Neural cell (in vitro differentiated cells): Measurements from ENCODE around the gene LDB2. TPM values are rescaled to one million over a fixed set of nuclear protein-coding genes. Genes with fewer than 3 reads are reported as not detected.

Experiments
- H2AFZ ChIP-seq: fragments of 200-600, 300-800 bp; sonication (generic), shearing (Covaris generic); 2 replicates; pipeline ENCODE4 v1.6.0; 2014; ENCODE audit warnings: low read depth, mild to moderate bottlenecking, antibody characterized with exemption, low read length, moderate library complexity
- H3F3A ChIP-seq: fragments of 200-600 bp; shearing (Covaris generic); 2 replicates; pipeline ENCODE4 v1.6.1; 2016; ENCODE audit warnings: mild to moderate bottlenecking, moderate library complexity, mixed read lengths, antibody characterized with exemption, low read length; ENCODE audit not compliant: insufficient read depth, poor library complexity, severe bottlenecking
- H3K27ac ChIP-seq: fragments of 200-600, 300-800 bp; sonication (generic), shearing (Covaris generic); 2 replicates; pipeline ENCODE4 v1.5.1; 2014; ENCODE audit warnings: mild to moderate bottlenecking, low read length, moderate library complexity
- H3K27me3 ChIP-seq: fragments of 300-800, 200-600 bp; sonication (generic), shearing (Covaris generic); 2 replicates; pipeline ENCODE4 v1.6.0; 2014; ENCODE audit warnings: mild to moderate bottlenecking, low read depth, low read length, moderate library complexity; ENCODE audit not compliant: insufficient read depth
- H3K36me3 ChIP-seq: fragments of 300-800, 200-600 bp; sonication (generic), shearing (Covaris generic); 2 replicates; pipeline ENCODE4 v1.5.1; 2014; ENCODE audit warnings: mild to moderate bottlenecking, antibody characterized with exemption, low read length, moderate library complexity; ENCODE audit not compliant: insufficient read depth
- H3K4me2 ChIP-seq: fragments of 300-800, 200-600 bp; sonication (generic), shearing (Covaris generic); 2 replicates; pipeline ENCODE4 v1.6.0; 2014; ENCODE audit warnings: mild to moderate bottlenecking, low read length
- H3K4me3 ChIP-seq: fragments of 300-800, 200-600 bp; sonication (generic), shearing (Covaris generic); 2 replicates; pipeline ENCODE4 v1.5.1; 2014; ENCODE audit warnings: mild to moderate bottlenecking, low read length, moderate library complexity
- H3K79me2 ChIP-seq: fragments of 200-600 bp; shearing (Covaris generic); replicated peaks from 2 replicates; pipeline ENCODE4 v1.6.0; 2014; ENCODE audit warnings: mild to moderate bottlenecking, low read length, moderate library complexity; ENCODE audit not compliant: insufficient read depth
- H3K9ac ChIP-seq: fragments of 300-800, 200-600 bp; sonication (generic), shearing (Covaris generic); 2 replicates; pipeline ENCODE4 v1.6.1; 2016; ENCODE audit warnings: mild to moderate bottlenecking, low read length, mixed read lengths
- H3K9me2 ChIP-seq: fragments of 200-600 bp; shearing (Covaris generic); 2 replicates; pipeline ENCODE4 v1.6.1; 2016; ENCODE audit warnings: mild to moderate bottlenecking, low read length, mixed read lengths; ENCODE audit not compliant: insufficient read depth
- H3K9me3 ChIP-seq: fragments of 200-600, 300-800 bp; sonication (generic), shearing (Covaris generic); 2 replicates; pipeline ENCODE4 v1.6.1; 2016; ENCODE audit warnings: mild to moderate bottlenecking, mixed run types, low read length, moderate library complexity, mixed read lengths
- H4K20me1 ChIP-seq: fragments of 200-600 bp; shearing (Covaris generic); 2 replicates; pipeline ENCODE4 v1.6.1; 2016; ENCODE audit warnings: mild to moderate bottlenecking, mixed run types; ENCODE audit not compliant: insufficient read depth
- CTCF ChIP-seq: fragments of 450-650 bp; IDR thresholded peaks from 2 replicates; pipeline ENCODE4 v1.5.1; 2014; ENCODE audit warnings: antibody characterized with exemption, mild to moderate bottlenecking, moderate library complexity; ENCODE audit not compliant: poor library complexity, severe bottlenecking
- EP300 ChIP-seq: fragments of 450-650 bp; conservative IDR thresholded peaks from 2 replicates; pipeline ENCODE4 v1.6.1; 2014; ENCODE audit warnings: antibody characterized with exemption, mild to moderate bottlenecking, moderate library complexity; ENCODE audit not compliant: poor library complexity, severe bottlenecking
- EZH2 ChIP-seq: fragments of 200-600, 300-800 bp; shearing (Covaris generic), sonication (generic); IDR thresholded peaks from 2 replicates; pipeline ENCODE4 v1.6.1; 2014; ENCODE audit warnings: antibody characterized with exemption, low read length, borderline replicate concordance, mild to moderate bottlenecking; ENCODE audit not compliant: insufficient read depth, poor library complexity, severe bottlenecking
- MXI1 ChIP-seq: fragments of 450-650 bp; conservative IDR thresholded peaks from 2 replicates; pipeline ENCODE4 v1.6.1; 2014; ENCODE audit warnings: antibody characterized with exemption, mild to moderate bottlenecking; ENCODE audit not compliant: poor library complexity, severe bottlenecking
- POLR2AphosphoS5 ChIP-seq: IDR thresholded peaks from 2 replicates; pipeline ENCODE4 v1.6.1; 2012
- RAD21 ChIP-seq: fragments of 450-650 bp; conservative IDR thresholded peaks from 2 replicates; pipeline ENCODE4 v1.6.1; 2014; ENCODE audit warnings: antibody characterized with exemption, mild to moderate bottlenecking, moderate library complexity
- REST ChIP-seq: IDR thresholded peaks from 2 replicates; pipeline ENCODE4 v1.6.1; 2012; ENCODE audit warnings: borderline replicate concordance
- SMC3 ChIP-seq: fragments of 450-650 bp; conservative IDR thresholded peaks from 2 replicates; pipeline ENCODE4 v1.6.1; 2014; ENCODE audit warnings: antibody characterized with exemption, mild to moderate bottlenecking, moderate library complexity; ENCODE audit not compliant: poor library complexity
- TAF1 ChIP-seq: IDR thresholded peaks from 2 replicates; pipeline ENCODE4 v1.6.1; 2012; ENCODE audit warnings: low read depth
- polyA plus RNA-seq: library from polyadenylated mRNA; depleted of rRNA; stranded (reverse); fragments of >200 nt; gene quantifications from 2 replicates; pipeline ENCODE4 v1.2.3, GENCODE V29; 2014

Gene LDB2
- polyA plus RNA-seq, 1 donor from 2014 or later = 58.9 TPM

DNA sequence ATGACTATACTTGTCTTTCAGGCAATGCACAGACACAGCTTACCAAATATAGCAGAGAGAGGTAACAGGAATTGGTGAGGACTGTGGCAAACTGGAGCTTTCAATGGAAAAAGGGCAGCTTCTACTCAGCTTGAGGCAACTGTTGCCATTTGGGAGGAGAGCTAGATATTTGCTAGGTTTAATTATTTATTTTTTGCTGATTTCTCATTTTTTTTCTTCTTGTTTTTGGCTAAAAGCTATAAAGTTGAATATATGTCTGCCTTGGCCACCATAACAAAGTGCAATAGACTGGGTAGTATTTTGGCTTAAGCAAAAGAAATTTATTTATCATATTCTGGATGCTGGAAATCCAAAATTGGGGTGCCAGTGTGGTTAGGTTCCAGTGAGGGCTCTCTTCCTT lies 93.9 kb downstream of the LDB2 start:
- no peaks in the 10 kb centered on the region for H3K36me3 ChIP-seq
- H3K9me3 ChIP-seq = no peaks in the 10 kb centered on the region
- H3F3A ChIP-seq = no peaks in the 10 kb centered on the region
- H2AFZ ChIP-seq = no peak overlapping the region
- H3K9ac ChIP-seq = no peak overlapping the region
- no peaks in the 10 kb centered on the region for H4K20me1 ChIP-seq
- no peak overlapping the region for H3K4me3 ChIP-seq
- H3K27ac ChIP-seq = no peak overlapping the region
- H3K9me2 ChIP-seq = no peaks in the 10 kb centered on the region
- no peak overlapping the region for H3K4me2 ChIP-seq
- no peaks in the 10 kb centered on the region for H3K27me3 ChIP-seq
- TF ChIP-seq MXI1 (no peak), TAF1 (no peak), REST (no peak), POLR2AphosphoS5 (no peak), EP300 (no peak), EZH2 (no peak), CTCF (no peak), RAD21 (no peak), SMC3 (no peak)
- H3K79me2 ChIP-seq = no peaks in the 10 kb centered on the region

DNA sequence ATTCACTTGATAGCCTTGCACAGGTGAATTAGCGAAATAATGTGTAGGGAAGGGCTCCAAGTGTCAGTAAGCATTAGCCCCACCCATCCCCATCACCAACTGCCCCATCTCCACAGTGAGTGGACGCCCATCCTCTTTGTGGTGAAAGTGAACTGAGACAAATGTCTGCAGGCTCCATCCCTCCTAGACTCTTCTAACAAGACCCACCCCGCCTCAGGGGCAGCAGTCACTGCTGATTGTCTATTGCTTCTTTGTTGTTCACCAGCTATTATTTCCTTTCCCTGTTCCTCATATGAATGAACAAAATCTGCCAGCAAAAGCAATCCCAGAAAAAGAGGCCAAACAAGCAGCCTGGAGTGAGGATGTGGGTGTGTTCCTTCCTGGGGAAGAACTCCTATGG lies 96.4 kb downstream of the LDB2 start:
- H2AFZ ChIP-seq = no peak overlapping the region
- no peaks in the 10 kb centered on the region for H3K27me3 ChIP-seq
- H3K36me3 ChIP-seq = no peaks in the 10 kb centered on the region
- no peaks in the 10 kb centered on the region for H3F3A ChIP-seq
- H3K79me2 ChIP-seq = no peaks in the 10 kb centered on the region
- no peaks in the 10 kb centered on the region for H4K20me1 ChIP-seq
- no peak overlapping the region for H3K9ac ChIP-seq
- no peak overlapping the region for H3K27ac ChIP-seq
- H3K9me3 ChIP-seq = no peaks in the 10 kb centered on the region
- no peak overlapping the region for H3K4me3 ChIP-seq
- H3K4me2 ChIP-seq = no peak overlapping the region
- TF ChIP-seq EZH2 = no peak
- TF ChIP-seq POLR2AphosphoS5 = no peak
- TF ChIP-seq RAD21 = no peak
- no peak for TF ChIP-seq EP300
- TF ChIP-seq SMC3 = no peak
- no peak for TF ChIP-seq TAF1
- TF ChIP-seq REST = no peak
- TF ChIP-seq CTCF = no peak
- no peak for TF ChIP-seq MXI1
- no peaks in the 10 kb centered on the region for H3K9me2 ChIP-seq
